ENCODE data around the gene HSPB7.

DNA sequence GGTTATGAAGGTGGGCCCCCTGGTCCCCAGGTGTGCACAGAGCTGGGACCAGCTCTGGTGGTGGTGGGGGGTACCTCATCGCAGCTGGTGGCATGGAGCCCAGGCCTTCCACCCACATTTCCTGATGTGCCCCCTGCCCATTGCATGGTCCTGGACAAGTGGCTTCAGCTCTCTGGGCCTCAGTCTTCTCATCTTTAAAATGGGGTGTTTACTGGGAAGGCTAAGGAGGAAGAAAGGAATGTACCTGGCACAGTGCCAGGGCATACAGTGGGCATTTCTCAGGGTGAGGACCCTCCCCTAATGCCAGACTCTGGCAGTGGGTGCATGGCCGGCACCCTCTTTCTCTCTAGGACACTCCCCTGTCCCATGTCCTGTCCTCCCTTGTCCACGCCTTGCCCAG lies 33.2 kb upstream of the HSPB7 start:
- TF ChIP-seq, protein P1, sequence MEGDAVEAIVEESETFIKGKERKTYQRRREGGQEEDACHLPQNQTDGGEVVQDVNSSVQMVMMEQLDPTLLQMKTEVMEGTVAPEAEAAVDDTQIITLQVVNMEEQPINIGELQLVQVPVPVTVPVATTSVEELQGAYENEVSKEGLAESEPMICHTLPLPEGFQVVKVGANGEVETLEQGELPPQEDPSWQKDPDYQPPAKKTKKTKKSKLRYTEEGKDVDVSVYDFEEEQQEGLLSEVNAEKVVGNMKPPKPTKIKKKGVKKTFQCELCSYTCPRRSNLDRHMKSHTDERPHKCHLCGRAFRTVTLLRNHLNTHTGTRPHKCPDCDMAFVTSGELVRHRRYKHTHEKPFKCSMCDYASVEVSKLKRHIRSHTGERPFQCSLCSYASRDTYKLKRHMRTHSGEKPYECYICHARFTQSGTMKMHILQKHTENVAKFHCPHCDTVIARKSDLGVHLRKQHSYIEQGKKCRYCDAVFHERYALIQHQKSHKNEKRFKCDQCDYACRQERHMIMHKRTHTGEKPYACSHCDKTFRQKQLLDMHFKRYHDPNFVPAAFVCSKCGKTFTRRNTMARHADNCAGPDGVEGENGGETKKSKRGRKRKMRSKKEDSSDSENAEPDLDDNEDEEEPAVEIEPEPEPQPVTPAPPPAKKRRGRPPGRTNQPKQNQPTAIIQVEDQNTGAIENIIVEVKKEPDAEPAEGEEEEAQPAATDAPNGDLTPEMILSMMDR (IDR thresholded peaks at IDR 0.05; ENCODE audit: low read depth, low read length) = no peak
- no peak for TF ChIP-seq EZH2phosphoT487 (IDR thresholded peaks at IDR 0.05; ENCODE audit: low read depth)

Data from OCI-LY3 (cell line).